CD4-positive, alpha-beta T cell treated with Interleukin-10 for 1 hour (primary cell): ENCODE data around the gene NPM3.
"Not testable (repeated sequence)": the region's sequence is repeated elsewhere in the genome, so short reads cannot be mapped to it uniquely, and the experiment has no call there.

Source experiments
- DNase-seq: peaks from one replicate; pipeline ENCODE4 v3.0.0-alpha.2; 2020

The NPM3 gene

DNA sequence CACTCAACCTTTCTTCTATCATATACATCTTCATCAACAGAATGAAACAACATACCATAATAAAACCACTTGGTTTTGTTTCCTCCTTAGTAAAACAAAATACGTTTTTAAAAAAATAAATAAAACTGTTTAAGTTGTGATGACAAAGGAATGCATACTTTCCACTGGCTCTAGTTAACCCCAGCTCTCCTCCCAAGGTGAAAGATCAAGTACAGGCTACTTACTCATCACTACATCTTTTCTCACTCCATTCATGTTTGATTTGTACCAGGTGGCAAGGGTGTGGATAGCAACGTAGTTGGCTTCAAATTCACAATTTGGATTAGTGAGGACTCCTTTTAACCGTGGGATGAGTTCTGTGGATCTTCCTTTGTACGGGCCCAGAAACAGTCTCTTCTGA is 20.3 kb upstream of the NPM3 start:
- no peak for DNase-seq

DNA sequence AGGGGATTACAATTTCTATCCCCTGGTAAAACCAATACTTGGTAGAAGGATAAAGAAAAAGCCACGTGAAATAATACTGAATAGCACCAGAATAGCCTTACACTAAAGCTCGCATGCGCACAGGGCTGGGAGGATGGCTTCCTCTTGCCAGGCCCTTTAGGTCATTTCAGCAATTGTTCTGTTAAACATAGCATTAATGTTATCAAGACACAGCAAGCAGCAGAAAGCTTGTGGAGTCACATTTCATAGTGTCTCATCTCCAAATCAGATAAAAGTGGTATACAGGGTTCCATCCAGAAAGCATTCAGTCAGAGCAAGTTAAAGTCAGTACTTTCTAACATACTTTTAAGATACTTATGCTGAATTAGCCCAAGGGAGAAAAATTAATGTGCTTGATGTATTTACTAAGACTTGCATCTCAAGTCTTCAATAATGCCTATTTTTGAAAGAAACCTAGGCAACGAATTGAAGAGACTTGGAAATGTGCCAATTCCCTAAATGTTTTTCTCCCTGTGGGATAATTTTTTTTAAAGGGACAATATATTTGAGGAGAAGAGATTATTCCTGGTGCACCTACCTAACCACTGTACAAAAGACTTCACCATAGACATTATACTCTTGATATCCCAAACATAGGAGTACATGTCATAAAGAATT is 14.3 kb upstream of the NPM3 start:
- DNase-seq: no peak

DNA sequence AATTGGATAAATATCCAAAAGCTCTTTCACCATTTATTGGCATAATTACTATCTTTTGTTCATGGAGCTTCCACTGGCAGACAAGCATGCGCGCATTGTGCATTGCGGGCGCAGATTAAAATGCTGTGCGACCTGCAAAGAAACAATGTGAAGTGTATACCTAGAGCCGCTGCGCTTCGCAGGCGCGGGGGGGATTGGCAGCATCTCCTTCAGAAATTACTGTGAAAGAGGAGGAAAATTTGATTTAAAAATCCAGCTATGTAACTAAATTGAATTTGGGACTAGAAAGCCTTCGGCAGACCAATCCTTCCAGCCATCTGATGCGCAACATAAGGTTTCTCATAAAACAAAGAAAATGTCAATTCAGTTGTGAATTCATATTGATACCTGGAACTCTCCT is 10.3 kb upstream of the NPM3 start:
- no peak for DNase-seq

DNA sequence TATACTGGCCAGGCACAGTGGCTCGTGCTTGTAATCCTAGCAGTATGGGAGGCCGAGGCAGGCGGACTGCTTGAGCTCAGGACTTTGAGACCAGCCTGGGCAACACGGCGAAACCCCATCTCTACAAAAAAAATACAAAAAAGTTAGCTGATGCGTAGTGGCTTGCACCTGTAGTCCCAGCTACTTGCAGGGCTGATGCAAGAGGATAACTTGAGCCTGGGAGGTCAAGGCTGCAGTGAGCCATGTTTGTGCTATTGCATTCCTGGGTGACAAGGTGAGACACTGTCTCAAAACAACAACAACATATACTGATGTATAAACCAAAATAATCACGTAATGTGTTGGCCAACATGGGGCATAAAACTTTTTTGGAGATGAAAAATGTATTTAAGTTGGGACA is 6.4 kb upstream of the NPM3 start:
- no peak for DNase-seq

DNA sequence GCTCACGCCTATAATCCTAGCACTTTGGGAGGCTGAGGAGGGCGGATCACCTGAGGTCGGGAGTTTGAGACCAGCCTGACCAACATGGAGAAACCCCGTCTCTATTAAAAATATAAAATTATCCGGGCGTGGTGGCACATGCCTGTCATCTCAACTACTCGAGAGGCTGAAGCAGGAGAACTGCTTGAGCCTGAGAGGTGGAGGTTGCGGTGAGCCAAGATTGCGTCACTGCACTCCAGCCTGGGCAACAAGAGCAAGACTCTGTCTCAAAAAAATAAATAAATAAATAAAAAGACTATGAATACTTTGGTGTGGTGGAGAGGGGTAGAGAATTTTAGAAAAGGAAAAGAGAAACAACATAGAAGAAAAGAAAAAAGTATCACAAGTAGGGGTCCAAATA is 6.0 kb upstream of the NPM3 start:
- not testable (repeated sequence) for DNase-seq

DNA sequence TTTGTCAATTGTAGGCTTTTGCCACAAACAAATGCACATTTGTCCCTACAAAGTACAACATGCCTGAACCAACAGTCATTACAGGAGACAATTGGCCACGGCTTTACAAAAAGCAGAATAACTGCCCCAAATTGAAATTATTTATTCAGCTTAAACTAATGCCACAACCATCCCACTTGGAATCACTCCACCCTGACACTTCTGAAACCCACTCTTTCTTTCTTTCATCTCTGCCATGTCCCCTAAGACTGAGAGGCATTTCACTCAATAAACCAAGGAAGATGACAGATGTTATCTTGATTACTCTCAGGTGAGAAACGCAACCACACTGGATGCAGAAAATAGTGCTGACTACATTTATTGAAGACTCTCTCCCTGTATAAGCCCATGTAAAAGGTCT is 2.6 kb upstream of the NPM3 start:
- no peak for DNase-seq

DNA sequence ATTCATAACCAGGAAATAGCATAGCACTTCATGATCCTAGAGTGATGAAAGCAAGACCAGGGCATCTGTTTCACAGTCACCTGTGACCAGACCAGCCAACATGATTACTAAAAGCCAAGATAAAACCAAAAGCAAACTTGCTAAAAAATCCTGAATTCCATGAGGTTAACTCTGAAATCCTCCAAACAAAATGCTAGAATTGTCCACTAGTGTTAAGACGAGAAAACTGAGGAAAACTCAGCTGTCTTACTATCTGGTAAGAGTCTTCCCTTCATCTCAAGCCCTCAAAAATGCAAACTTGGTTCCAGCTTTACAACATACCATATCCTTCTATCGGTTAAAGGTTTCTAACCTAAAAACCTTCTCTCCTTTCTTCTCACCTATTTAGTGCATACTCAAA is 1.3 kb upstream of the NPM3 start:
- DNase-seq: no peak

DNA sequence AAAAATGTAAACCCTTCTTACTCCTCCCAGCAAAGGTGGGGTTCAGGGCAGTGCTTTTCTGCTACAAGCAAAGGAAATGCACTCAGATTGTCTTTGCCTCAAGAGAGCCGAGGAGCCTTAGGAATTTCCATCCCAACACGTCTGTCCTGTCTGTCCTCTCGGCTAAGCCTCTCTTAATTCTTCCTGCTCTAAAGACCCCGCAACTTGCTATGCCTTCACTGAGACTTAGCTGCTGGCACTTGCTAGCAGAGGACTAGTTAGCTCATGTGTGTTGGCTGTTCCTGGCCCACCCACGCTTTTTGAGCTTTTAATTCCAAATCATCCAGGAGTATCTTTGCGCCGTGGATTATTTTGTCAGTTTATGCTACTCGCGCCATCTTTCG is 481 bp upstream of the NPM3 start:
- DNase-seq: no peak

DNA sequence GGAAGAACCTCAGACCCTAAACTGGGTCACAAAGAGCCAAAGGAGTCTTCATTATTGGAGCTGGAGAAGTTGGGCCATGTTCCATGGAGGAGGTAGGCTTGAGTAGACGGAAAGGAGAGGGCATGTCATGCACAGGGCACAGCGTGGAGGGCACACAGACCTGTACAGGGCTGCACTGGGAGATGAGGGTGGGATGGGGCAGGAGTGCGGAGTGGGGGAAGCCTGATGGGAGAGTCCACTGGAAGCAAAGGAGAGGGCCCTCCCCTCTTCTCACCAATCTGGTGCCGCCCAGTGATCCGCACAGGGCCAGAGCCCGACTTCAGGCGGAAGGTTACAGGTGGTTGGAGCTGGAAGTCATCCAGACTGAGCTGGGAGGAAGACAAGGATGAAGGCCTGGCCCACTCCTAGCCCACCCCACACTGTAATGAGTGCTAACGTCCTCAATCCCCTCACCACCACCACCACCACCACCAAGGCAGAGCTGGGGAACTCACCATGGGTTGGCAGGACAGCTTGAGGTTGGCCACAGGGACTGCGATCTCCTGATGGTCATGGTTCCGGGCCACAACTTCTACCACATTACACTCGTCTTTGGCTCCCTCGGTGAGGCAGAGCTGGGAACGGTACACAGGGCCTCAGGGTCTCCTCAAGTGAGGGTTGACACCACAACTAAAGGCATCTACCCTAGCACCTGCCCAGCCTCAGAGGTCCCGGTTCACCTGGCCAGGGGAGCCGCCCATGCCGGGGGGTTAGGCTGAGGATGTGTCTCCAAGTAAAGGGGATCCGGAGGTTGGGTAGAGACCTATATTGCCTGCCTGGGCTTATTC is 1.0 kb downstream of the NPM3 start:
- DNase-seq: no peak

DNA sequence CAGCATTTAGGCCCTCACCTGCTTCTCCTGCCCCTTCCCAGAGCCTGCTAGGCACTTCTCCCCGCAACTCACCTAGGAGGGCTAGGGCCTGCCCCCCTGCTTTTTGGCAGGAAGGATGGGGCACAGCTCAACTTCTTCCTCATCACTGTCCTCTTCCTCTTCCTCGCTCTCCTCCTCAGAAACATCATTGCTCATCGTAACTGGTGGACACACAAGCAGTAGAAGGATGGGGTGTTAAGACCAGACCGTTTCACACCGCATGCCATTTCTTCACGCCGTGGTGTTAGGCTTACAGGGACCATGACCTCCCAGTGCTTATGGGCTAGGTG is 1.6 kb downstream of the NPM3 start:
- no peak for DNase-seq

DNA sequence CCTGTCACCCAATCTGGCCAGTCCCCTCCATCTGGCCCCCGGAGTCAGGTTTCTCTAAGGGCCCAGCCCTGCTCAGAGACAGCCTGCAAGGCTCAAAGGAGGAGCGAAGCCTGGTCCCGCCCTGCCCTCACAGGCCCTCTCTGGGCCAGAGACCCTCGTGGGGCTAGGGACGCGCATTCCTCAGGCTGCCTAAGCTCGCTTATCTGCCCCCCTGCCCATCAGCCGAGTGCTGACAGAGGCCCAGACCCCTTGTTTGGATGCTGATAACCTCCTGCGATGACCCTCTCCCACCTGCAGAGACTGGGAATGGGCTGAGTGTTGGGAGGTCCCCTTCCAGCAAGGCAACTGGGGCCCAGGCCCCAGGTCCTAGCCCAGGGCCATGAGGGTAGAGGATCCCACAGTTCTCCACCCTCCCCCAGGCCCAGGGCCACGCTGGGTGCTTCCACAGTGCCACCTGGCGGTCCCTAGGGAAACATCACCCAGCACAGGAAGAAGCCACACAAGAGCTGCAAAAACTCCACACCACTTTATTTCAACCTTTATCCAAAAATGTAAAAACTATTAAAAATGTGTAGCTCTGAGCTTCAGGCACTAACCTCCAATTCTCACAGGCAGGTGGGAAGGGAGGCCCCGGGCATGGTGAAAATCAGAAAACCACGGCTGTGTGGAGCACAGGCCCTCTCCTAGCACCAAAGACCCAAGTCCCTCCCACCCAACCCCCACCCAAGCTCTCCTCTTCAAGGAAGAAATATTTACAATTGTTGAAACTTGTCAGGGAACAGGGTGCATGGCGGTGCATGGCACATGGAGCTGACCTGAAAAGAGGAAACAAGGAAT is 2.2 kb downstream of the NPM3 start:
- peak; percentile 78 for DNase-seq

DNA sequence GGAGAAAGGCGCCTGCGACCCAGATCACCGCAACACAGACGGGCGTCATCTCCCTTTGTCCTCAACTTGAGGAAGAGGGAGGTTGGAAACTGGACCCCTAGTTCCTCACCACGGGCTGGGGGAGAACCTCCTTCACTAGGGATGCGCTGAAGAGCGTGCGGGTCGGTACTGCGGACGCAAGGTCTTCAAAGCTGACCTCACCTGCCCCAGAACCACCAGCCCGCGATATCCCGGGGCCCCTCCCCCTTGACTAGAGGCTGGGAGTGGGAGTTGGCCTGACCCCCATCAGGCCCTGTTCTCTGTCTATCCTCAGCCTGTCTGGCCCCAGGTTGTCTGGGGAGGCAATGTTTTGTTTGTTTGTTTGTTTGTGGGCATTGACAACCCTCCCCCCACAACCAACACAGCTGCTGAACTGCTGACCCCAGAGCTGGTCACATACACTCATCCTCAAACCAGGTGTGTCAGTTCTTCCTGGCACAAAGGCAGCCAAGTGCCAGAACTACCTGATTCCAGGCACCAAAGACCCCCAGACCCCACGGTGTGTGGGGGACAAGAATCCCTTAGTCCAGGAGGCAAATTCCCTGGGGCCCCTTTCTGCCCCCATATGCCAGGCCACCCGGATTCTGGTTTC is 2.9 kb downstream of the NPM3 start:
- DNase-seq: no peak

DNA sequence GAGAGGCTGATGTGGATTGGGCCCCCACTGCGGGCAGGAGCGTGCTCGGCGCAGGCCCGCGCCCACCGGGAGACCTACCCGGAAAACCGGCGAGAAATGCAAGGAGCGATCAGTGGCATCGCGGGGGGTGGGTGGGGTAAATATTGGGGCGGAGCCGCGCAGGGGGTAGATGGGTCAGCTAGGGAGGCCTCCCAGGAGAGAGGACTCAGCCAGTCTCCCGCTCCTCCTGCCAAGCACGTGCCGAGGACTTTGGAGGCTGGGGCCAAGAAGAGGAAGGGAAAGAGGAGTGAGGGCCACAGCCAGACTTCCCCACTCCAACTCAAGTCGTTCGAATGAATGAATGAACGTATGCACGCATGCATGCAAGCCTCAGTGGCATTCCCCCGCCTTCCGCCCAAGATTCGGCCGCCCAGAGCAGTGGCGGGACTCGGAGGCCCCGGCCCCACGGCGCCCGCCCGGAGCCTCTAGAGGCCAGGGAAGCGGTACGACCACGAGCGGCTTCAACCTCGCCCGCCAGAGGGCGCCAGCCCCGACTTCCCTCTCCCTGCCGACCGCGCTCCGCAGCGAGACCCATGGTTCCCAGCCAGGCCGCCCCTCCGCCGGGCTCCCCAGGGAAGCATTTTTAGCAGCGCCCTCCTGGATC is 3.6 kb downstream of the NPM3 start:
- DNase-seq: peak; percentile 82

DNA sequence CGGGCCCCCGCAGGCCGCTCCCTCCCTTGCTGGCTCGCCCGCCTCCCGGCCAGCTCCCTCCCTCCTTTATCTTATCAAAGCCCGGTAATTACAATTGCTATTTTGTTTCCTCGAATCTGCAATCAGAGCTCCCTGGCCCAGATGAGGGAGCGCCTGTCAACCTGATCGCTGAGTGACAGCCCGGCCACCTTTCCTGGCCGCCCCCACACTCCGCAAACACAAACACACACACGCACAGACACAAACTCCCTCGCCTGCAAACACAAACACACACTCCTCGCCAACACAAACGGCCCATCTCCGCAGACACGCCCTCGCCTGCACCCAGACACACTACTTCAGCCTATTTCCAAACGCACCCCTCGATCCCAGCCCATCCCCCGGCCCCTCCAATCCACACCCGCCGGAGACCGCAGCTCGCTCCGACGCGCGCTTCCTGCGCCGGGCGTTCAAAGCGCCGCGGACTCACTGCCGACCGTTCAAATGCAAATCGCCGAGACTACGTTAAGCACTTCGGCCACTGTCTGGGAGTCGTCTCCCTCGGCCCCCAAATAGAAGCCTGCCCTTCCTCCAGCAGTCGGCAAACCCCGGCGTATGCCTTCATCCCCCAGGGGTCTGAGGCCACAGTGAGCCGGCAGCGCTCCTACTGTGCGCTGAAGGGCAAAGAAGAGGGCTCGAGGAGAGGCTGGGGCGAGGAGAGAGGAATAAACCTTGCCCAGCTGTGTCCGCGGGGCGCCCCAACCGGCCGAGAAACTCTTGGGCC is 4.3 kb downstream of the NPM3 start:
- DNase-seq: peak; percentile 12

DNA sequence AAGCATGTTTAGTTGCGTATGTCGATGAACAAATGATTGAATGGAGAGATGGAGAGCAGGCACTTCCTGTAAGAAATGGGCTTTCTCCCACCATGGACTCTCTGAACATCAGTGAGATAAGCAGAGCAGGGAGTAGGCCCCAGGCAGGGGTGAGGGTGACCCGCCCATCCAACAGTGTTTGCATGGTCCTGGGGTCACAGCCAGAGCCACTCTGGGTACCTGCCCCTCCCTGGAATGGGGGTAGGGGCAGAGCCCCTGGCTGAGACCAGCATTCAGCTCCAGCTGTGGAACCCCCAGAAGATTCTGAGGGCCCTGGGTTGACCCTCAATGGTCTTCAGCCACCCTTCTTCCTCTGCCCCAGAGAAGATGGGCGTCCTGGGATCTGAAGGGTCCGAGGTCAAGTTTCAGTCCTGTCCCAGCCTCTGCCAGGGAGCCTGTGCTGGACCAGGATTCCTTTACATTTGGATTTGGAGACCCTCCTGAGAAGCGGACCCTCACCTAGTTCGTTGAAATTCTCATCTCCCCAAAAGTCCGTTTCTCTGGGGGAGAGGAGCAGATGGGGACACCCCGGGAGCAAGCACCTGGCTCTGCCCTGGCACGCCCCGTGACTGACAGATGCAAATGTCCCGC is 5.0 kb downstream of the NPM3 start:
- no peak for DNase-seq

DNA sequence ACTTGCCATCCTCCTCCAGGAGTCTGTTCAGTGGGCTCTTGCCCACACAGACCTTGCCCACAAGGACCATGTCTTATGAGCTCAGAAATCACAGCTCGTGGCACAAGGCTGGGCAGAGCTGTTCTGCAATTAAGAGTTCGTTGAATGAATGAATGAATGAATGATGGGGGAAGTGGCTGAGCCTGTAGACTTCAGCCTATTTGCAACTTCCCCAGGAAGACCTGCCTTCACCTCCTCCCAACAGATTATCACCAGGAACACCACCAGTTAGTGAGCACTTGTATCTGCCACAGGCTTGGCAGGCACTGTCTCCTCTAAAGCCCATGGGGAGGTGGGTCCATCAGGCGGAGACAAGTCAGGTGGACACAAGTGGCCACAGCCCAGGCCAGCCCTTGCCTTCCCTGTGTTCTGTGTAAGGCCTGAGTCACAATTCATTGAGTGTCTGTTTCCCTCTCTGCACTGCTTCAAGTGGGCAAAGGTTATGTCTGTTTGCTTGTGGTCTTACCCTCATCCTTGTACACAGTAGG is 5.6 kb downstream of the NPM3 start:
- no peak for DNase-seq

DNA sequence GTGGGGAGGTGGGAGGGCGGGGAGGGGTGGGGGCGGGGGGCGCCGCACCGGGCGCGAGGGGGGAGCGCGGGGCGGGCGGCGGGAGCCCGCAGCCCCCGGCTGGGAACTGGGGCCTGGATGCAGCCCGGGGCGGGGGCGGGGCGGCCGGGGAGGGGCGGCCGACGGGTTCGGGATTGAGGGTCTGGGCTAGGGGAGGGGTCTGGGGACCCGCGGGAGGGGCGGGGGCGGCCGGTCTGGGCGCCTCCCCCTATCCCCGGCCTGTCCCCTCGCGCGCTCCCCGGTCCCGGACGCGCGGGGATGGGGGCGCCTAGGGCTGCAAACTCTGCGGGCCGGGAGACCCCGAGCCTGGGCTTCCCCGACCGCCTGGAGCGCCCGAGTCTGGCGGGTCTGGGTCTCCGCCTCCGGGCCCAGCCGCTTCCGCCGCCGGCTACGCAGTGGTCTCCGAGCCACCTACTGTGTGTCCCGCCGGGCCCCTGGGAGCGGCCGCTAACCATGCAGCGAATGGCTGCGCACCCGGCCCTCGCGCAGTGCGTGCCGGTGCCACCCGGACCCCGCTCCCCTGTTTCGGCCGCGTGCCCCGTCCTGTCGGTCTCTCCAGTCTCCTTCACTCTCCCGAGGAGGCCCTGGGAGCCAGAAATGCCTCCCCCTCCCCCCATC is 7.0 kb downstream of the NPM3 start:
- no peak for DNase-seq

DNA sequence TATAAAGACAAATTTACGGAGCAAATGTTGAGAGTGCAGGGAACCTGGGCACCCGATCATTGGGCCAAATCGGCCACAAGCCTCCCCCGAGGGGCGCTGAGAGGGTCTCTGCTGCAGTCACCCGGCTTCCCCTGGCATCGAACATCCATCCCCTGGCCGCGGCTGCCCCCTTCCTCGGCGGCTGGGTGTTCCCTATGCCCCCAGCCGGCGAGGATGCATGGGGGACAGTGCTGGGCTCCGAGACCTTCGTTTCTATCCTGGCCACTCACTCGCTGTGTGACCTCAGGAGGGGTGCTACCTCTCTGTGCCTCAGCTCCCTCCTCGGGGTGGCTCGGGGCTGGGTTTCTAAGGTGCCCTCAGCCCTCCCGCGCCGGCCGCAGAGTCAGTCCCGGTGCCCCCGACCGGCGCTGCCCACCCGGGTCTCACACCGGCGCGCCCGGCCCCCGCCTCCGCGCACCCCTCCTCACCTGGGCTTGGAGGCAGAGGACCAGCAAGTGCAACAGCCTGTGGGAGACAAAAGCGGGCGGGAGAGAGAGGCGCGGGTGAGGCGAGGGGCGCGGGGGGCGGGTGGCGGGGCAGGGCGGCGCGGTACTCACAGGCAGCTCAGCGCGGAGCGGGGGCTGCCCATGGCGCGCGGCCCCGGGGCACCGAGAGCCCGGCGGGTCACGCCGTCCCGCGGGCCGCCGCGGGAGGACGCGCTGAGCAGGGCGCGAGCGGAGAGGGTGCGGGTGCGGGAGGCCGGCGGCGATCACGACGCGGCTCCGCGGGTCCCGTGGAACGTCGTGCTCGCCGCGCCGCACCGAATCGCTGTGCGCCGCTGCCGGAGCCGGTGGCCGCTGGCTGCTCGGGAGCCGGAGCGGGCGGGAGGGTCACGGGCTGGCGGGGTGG is 7.7 kb downstream of the NPM3 start, which contains the start of gene FGF8:
TSS of gene FGF8 (minus strand) at position 842 of the 888 bp plus-strand sequence. CDS start at position 628, 214 bp downstream.
- no peak for DNase-seq

DNA sequence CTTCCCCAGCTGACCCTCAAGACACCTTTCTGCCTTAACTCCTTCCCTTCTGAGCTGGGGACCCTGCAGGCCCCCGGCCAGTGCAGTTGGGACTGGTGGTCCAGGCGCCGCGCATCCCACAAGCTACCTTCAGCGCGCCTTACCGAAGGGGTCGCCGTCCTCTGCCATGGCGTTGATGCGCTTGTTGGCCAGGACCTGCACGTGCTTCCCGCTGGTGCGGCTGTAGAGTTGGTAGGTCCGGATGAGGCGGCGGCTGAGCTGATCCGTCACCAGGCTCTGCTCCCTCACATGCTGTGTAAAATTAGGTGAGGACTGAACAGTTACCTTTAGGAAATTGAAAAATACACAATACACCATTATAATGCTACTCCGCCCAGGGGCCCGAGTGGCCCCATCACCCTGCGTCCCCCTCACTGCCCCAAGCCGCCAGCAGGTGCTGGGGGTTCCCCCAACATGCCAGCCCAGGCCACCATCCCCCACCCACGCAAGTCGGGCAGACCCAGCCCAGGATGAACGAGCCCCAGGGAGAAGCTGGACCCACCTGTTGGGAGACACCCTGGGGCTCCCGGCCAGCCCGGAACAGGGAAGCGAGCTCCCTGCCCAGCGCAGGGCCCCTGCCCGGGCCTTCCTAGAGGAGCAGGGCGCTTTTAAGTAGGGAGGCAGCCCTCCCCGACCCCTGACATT is 8.5 kb downstream of the NPM3 start:
- DNase-seq: no peak
